CD14-positive monocyte (primary cell): ENCODE data around the gene PTPN2. TPM values are rescaled to one million over a fixed set of nuclear protein-coding genes. Genes with fewer than 3 reads are reported as not detected.

Experiments
- DNase-seq, 3 donors: peaks; one replicate each; pipeline ENCODE4 v3.0.0-alpha.2; 2011 to 2022
- H2AFZ ChIP-seq: 2 replicates; pipeline ENCODE4 v1.6.0; 2012; ENCODE audit warnings: mild to moderate bottlenecking, low read depth, low read length, inconsistent platforms; ENCODE audit not compliant: insufficient read depth, poor library complexity, severe bottlenecking
- H3K27ac ChIP-seq, 2 donors: 1 replicate in 1 of 2; 2 replicates in 1 of 2; pipeline ENCODE4 v1.5.1; 2012 to 2013; ENCODE audit warnings: low read length in 2 of 2, control low read depth in 1 of 2, inconsistent platforms in 1 of 2, low read depth in 1 of 2, mild to moderate bottlenecking in 1 of 2
- H3K27me3 ChIP-seq, 2 donors: one replicate each; pipeline versions ENCODE4 v1.6.0 to v1.6.1; 2011 to 2013; ENCODE audit warnings: low read length in 2 of 2; ENCODE audit not compliant: control insufficient read depth in 2 of 2, insufficient read depth in 2 of 2
- H3K36me3 ChIP-seq, 2 donors: replicated peaks in 1 of 2; 1 replicate in 1 of 2; 2 replicates in 1 of 2; pipeline versions ENCODE4 v1.5.1 to v1.6.1; 2012 to 2013; ENCODE audit warnings: low read length in 2 of 2, control low read depth in 1 of 2, inconsistent platforms in 1 of 2, mild to moderate bottlenecking in 1 of 2; ENCODE audit not compliant: insufficient read depth in 2 of 2, control insufficient read depth in 1 of 2
- H3K4me1 ChIP-seq, 2 donors: 1 replicate in 1 of 2; 2 replicates in 1 of 2; pipeline versions ENCODE4 v1.5.1 to v1.6.1; 2012 to 2013; ENCODE audit warnings: low read length in 2 of 2, control low read depth in 1 of 2, inconsistent platforms in 1 of 2, mild to moderate bottlenecking in 1 of 2, moderate library complexity in 1 of 2; ENCODE audit not compliant: insufficient read depth in 2 of 2, control insufficient read depth in 1 of 2
- H3K4me2 ChIP-seq: replicated peaks from 2 replicates; pipeline ENCODE3; 2012; ENCODE audit warnings: low read length, moderate library complexity, mild to moderate bottlenecking; ENCODE audit not compliant: poor library complexity, severe bottlenecking; ENCODE audit errors: extremely low read depth
- H3K4me3 ChIP-seq, 3 experiments: fragments of 200-600 bp in 1 of 3; sonication (generic) in 1 of 3; replicated peaks in 1 of 3; 1 replicate in 2 of 3; 2 replicates in 1 of 3; pipeline ENCODE4 v1.5.1; 2011 to 2013; ENCODE audit warnings: low read length in 3 of 3, mild to moderate bottlenecking in 3 of 3, control low read depth in 2 of 3, low read depth in 2 of 3, inconsistent platforms in 1 of 3, moderate library complexity in 1 of 3
- H3K79me2 ChIP-seq: 2 replicates; pipeline ENCODE4 v1.6.0; 2012; ENCODE audit warnings: mild to moderate bottlenecking, control low read depth, inconsistent platforms, low read length, moderate library complexity; ENCODE audit not compliant: insufficient read depth
- H3K9ac ChIP-seq: 2 replicates; pipeline ENCODE4 v1.6.0; 2017; ENCODE audit warnings: low read length, mild to moderate bottlenecking; ENCODE audit not compliant: insufficient read depth, poor library complexity, severe bottlenecking
- H3K9me3 ChIP-seq, 2 donors: replicated peaks in 1 of 2; 1 replicate in 1 of 2; 2 replicates in 1 of 2; pipeline versions ENCODE4 v1.5.1 to v1.6.1; 2012 to 2013; ENCODE audit warnings: low read length in 2 of 2, control low read depth in 1 of 2; ENCODE audit not compliant: control insufficient read depth in 1 of 2, insufficient read depth in 1 of 2
- H4K20me1 ChIP-seq: 2 replicates; pipeline ENCODE4 v1.6.0; 2012; ENCODE audit warnings: mild to moderate bottlenecking, low read length, control low read depth, moderate library complexity; ENCODE audit not compliant: insufficient read depth
- H3K27ac Mint-ChIP-seq, 7 donors: one replicate each; pipeline ENCODE4 v1.8.0; 2020; ENCODE audit warnings: mild to moderate bottlenecking in 7 of 7, mixed read lengths in 7 of 7, moderate library complexity in 6 of 7, inconsistent platforms in 2 of 7
- H3K27me3 Mint-ChIP-seq, 3 donors: one replicate each; pipeline ENCODE4 v1.8.0; 2021 to 2022; ENCODE audit warnings: low read depth in 3 of 3, mild to moderate bottlenecking in 3 of 3, mixed read lengths in 3 of 3, moderate library complexity in 3 of 3, inconsistent platforms in 1 of 3
- H3K36me3 Mint-ChIP-seq, 2 donors: one replicate each; pipeline ENCODE4 v1.8.0; 2020; ENCODE audit warnings: mixed read lengths in 2 of 2, inconsistent platforms in 1 of 2, mild to moderate bottlenecking in 1 of 2
- H3K4me1 Mint-ChIP-seq: one replicate; pipeline ENCODE4 v1.8.0; 2020; ENCODE audit warnings: mild to moderate bottlenecking, mixed read lengths
- H3K4me3 Mint-ChIP-seq, 2 donors: one replicate each; pipeline ENCODE4 v1.8.0; 2020; ENCODE audit warnings: mild to moderate bottlenecking in 2 of 2, mixed read lengths in 2 of 2, moderate library complexity in 1 of 2
- H3K9me3 Mint-ChIP-seq, 7 donors: one replicate each; pipeline ENCODE4 v1.8.0; 2020 to 2022; ENCODE audit warnings: mixed read lengths in 7 of 7, mild to moderate bottlenecking in 6 of 7, moderate library complexity in 6 of 7, inconsistent platforms in 2 of 7
- WGBS: methylation state at CpG from one replicate; pipeline ENCODE4 v1.1.5; 2013; ENCODE audit warnings: missing lambda C conversion rate; ENCODE audit not compliant: insufficient coverage; 5-methylcytosine and 5-hydroxymethylcytosine counted together
- intact Hi-C, 2 donors: fragments of 100-400 bp; cut with micrococcal nuclease; formaldehyde crosslinking; loops; one replicate each; pipeline versions ENCODE4 v1.15.0 to v1.15.1; 2023
- polyA plus RNA-seq, 3 donors: library from polyadenylated mRNA; depleted of rRNA in 1 of 3; unstranded in 2 of 3; stranded (reverse) in 1 of 3; fragments of 300-500 nt in 2 of 3; fragments of >200 nt in 1 of 3; fragmentation: Illumina TruSeq in 2 of 3; gene quantifications; 1 replicate in 2 of 3; 2 replicates in 1 of 3; pipeline ENCODE4 v1.2.3, GENCODE V29; 2012 to 2021
- TF ChIP-seq, protein P1 (sequence below): fragments of 200-600 bp; IDR thresholded peaks from one replicate; pipeline ENCODE4 v1.8.0; 2022; ENCODE audit warnings: antibody characterized with exemption, mild to moderate bottlenecking

Gene PTPN2
- polyA plus RNA-seq, 3 donors, result 55.6 to 108 (median 78.4) TPM

- Histone ChIP-seq H3K4me3 (no peak overlapping the region), H3K79me2 (peaks cover 87% of the 10 kb centered on the region), H2AFZ (no peak overlapping the region), H3K27me3 (no peaks in the 10 kb centered on the region), H3K36me3 (peaks cover 14 to 71% of the 10 kb centered on the region in 2 donors), H3K9me3 (no peaks in the 10 kb centered on the region), H3K9ac (no peak overlapping the region), H4K20me1 (peaks cover 53% of the 10 kb centered on the region), H3K4me1 (no peaks in the 10 kb centered on the region), H3K27ac (peak overlapping the region in 1 of 2 donors; percentile 44), H3K4me2 (no peak overlapping the region)
- TF ChIP-seq, protein P1, sequence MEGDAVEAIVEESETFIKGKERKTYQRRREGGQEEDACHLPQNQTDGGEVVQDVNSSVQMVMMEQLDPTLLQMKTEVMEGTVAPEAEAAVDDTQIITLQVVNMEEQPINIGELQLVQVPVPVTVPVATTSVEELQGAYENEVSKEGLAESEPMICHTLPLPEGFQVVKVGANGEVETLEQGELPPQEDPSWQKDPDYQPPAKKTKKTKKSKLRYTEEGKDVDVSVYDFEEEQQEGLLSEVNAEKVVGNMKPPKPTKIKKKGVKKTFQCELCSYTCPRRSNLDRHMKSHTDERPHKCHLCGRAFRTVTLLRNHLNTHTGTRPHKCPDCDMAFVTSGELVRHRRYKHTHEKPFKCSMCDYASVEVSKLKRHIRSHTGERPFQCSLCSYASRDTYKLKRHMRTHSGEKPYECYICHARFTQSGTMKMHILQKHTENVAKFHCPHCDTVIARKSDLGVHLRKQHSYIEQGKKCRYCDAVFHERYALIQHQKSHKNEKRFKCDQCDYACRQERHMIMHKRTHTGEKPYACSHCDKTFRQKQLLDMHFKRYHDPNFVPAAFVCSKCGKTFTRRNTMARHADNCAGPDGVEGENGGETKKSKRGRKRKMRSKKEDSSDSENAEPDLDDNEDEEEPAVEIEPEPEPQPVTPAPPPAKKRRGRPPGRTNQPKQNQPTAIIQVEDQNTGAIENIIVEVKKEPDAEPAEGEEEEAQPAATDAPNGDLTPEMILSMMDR, result no peak
- WGBS, result 100% methylated on average over 3 of the region's 7 CpGs
- Mint-ChIP-seq H3K27ac (peak overlapping the region in 1 of 7 donors; percentile 71), H3K9me3 (no peaks in the 10 kb centered on the region), H3K36me3 (peaks cover 54 to 74% of the 10 kb centered on the region in 2 donors), H3K4me1 (peaks cover 9% of the 10 kb centered on the region), H3K4me3 (no peak overlapping the region), H3K27me3 (no peaks in the 10 kb centered on the region)
- intact Hi-C loops, result no loop called here
- DNase-seq, result no peak
Measured at GRCh38 chr18:12852566-12853315, 31.3 kb downstream of the PTPN2 start.

DNA sequence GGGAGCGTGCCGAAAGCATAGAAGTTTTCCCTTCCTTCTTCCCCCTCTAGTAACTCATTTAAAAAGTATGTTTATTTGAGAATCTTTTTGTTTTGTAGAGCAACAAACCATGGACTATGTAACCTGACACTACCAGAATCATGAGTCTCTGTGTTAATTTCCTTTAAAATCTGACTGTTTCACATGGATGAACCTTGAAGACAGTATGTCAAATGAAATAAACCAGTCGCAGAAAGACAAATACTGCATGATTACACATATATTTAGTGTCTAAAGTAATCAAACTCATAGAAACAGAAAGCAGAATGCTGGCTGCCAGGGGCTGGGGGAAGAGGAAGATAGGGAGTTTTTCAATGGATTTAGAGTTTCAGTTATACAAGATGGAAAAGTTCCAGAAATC, 32.3 kb downstream of the PTPN2 start:
- Mint-ChIP-seq H3K27me3 (no peaks in the 10 kb centered on the region), H3K4me3 (no peak overlapping the region), H3K4me1 (peaks cover 9% of the 10 kb centered on the region), H3K9me3 (no peaks in the 10 kb centered on the region), H3K27ac (peak overlapping the region in 1 of 7 donors; percentile 52), H3K36me3 (peaks cover 48 to 71% of the 10 kb centered on the region in 2 donors)
- peaks cover 44% of the 10 kb centered on the region for H4K20me1 ChIP-seq
- H3K4me2 ChIP-seq, result no peak overlapping the region
- no peaks in the 10 kb centered on the region for H3K9me3 ChIP-seq
- H3K27me3 ChIP-seq, result no peaks in the 10 kb centered on the region
- H3K79me2 ChIP-seq, result peaks cover 87% of the 10 kb centered on the region
- TF ChIP-seq, protein P1, result no peak
- no peak overlapping the region for H3K9ac ChIP-seq
- no peak overlapping the region for H3K4me3 ChIP-seq
- WGBS, result no CpG with 5 or more reads among the region's 3 CpGs
- no peak overlapping the region for H2AFZ ChIP-seq
- H3K36me3 ChIP-seq, result peaks cover 12 to 66% of the 10 kb centered on the region in 2 donors
- H3K4me1 ChIP-seq, result no peaks in the 10 kb centered on the region
- intact Hi-C loops, result no loop called here
- no peak for DNase-seq
- peak overlapping the region in 1 of 2 donors; percentile 44 for H3K27ac ChIP-seq
